Lower lobe of right lung (tissue), 2 donors: ENCODE measurements around the gene TMEM187. TPM values are rescaled to one million over a fixed set of nuclear protein-coding genes. Genes with fewer than 3 reads are reported as not detected.

Experiments
- ATAC-seq, 2 donors: fragments of 200-7000 bp; cut with Tn5 transposase; one replicate each; pipeline ENCODE4 v1.9.1; 2020 to 2022; ENCODE audit warnings: mild to moderate bottlenecking in 2 of 2, moderate library complexity in 2 of 2
- DNase-seq: peaks from one replicate; pipeline ENCODE4 v3.0.0-alpha.2; 2020
- H3K27ac ChIP-seq: fragments of 200-600 bp; one replicate; pipeline ENCODE4 v1.8.0; 2022
- H3K27me3 ChIP-seq: fragments of 200-600 bp; one replicate; pipeline ENCODE4 v1.8.0; 2022; ENCODE audit warnings: low read depth
- H3K36me3 ChIP-seq: fragments of 200-600 bp; one replicate; pipeline ENCODE4 v1.8.0; 2022; ENCODE audit warnings: mild to moderate bottlenecking
- H3K4me1 ChIP-seq: fragments of 200-600 bp; one replicate; pipeline ENCODE4 v1.8.0; 2022
- H3K4me3 ChIP-seq: fragments of 200-600 bp; one replicate; pipeline ENCODE4 v1.8.0; 2022; ENCODE audit warnings: mild to moderate bottlenecking
- H3K9me3 ChIP-seq: fragments of 200-600 bp; one replicate; pipeline ENCODE4 v1.8.0; 2022
- intact Hi-C: fragments of 100-400 bp; cut with DNase I; formaldehyde crosslinking; loops from one replicate; pipeline ENCODE4 v1.11.0; 2022
- total RNA-seq: library from RNA; stranded (reverse); fragmentation: NEBNext Ultra II Directional; extraction: Animal tissue kit (Norgen Biotek cat#: 25700); gene quantifications from one replicate; pipeline ENCODE4 v1.2.1, GENCODE V29; 2021
- TF ChIP-seq, protein P1 (sequence below): fragments of 200-600 bp; IDR thresholded peaks from one replicate; pipeline ENCODE4 v1.8.0; 2022; ENCODE audit warnings: antibody characterized with exemption, mild to moderate bottlenecking
- donor health status: DM: no; HTN: yes; CAD: no; lungs with severe emphysema.

TMEM187 gene
- total RNA-seq, 1 donor from 2014 or later, result 7.6 TPM

DNA sequence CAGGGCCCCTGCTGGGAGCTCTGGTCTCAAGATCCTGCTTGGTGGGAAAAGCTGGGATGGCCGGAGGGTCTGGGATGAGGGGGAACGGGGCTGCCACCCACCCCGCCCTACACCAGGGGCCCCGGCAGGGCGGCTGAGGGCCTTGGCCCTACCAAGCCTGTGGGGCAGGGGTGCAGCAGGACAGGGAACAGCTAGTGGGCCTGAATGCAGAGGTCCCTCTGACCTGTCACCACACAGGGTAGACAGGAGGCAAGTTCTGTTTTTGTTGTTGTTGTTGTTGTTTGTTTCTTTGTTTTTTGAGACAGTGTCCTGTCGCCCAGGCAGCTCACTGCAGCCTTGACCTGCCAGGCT lies 27.8 kb upstream of the TMEM187 start:
- Histone ChIP-seq H3K4me1 (peaks cover 3% of the 10 kb centered on the region), H3K27ac (peak overlapping the region; percentile 62), H3K4me3 (peak overlapping the region; percentile 56), H3K36me3 (peaks cover 12% of the 10 kb centered on the region), H3K27me3 (no peaks in the 10 kb centered on the region), H3K9me3 (no peaks in the 10 kb centered on the region)
- intact Hi-C loops, result no loop called here
- ATAC-seq, result peak; percentile 23 to 34
- no peak for DNase-seq
- TF ChIP-seq, protein P1, sequence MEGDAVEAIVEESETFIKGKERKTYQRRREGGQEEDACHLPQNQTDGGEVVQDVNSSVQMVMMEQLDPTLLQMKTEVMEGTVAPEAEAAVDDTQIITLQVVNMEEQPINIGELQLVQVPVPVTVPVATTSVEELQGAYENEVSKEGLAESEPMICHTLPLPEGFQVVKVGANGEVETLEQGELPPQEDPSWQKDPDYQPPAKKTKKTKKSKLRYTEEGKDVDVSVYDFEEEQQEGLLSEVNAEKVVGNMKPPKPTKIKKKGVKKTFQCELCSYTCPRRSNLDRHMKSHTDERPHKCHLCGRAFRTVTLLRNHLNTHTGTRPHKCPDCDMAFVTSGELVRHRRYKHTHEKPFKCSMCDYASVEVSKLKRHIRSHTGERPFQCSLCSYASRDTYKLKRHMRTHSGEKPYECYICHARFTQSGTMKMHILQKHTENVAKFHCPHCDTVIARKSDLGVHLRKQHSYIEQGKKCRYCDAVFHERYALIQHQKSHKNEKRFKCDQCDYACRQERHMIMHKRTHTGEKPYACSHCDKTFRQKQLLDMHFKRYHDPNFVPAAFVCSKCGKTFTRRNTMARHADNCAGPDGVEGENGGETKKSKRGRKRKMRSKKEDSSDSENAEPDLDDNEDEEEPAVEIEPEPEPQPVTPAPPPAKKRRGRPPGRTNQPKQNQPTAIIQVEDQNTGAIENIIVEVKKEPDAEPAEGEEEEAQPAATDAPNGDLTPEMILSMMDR, result no peak

DNA sequence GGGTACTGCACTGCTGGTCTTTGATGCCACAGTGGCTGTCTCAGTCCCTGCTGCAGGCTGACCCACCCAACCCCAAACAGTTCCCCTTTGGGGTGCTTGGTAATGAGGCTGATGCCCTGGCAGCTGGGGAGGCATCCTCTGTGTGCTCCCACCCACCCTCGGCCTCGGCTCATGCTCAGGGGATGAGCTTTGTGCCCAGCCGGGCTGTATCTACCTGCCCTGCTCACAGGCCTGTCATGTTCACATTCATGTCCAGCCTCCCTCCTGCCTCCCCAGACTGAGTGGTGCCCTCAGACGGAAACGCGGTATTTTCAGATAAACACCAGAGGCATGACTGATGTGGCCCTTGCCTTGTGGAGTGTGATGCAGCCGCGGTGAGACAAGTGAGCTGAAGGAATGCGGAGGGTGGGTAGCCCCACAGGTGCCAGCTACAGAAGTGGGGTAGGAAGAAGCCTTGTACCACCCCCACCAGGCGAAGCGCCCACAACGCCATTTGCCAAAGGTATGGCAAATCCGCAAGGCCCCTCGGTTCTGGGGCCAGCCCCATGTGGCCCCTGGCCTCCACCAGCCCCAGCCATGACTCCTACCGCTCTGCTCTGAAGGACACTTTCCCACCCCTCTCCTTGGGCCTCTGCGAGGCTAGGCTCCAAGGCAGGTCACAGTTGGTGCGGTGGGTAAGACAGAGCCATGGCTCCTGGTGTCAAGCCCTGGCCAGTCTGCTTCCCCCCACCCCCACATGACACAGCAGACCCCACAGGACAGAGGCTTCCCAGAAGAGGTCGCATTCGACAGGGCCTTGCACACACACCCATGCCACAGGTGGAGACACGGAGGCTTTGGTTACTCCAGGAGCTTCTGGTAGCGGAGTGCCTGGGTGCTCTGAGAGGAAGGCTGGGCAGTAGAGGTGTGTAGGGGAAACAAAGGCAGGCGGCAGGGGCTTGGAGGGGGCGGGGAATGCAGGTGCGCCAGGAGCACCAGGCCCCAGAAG lies 26.3 kb upstream of the TMEM187 start:
- peak overlapping the region; percentile 46 for H3K27ac ChIP-seq
- no peaks in the 10 kb centered on the region for H3K9me3 ChIP-seq
- no peaks in the 10 kb centered on the region for H3K27me3 ChIP-seq
- H3K4me3 ChIP-seq, result no peak overlapping the region
- H3K36me3 ChIP-seq, result peaks cover 27% of the 10 kb centered on the region
- intact Hi-C loops, result no loop called here
- TF ChIP-seq, protein P1, result no peak
- ATAC-seq (no peak), DNase-seq (no peak)
- H3K4me1 ChIP-seq, result peaks cover 5% of the 10 kb centered on the region

DNA sequence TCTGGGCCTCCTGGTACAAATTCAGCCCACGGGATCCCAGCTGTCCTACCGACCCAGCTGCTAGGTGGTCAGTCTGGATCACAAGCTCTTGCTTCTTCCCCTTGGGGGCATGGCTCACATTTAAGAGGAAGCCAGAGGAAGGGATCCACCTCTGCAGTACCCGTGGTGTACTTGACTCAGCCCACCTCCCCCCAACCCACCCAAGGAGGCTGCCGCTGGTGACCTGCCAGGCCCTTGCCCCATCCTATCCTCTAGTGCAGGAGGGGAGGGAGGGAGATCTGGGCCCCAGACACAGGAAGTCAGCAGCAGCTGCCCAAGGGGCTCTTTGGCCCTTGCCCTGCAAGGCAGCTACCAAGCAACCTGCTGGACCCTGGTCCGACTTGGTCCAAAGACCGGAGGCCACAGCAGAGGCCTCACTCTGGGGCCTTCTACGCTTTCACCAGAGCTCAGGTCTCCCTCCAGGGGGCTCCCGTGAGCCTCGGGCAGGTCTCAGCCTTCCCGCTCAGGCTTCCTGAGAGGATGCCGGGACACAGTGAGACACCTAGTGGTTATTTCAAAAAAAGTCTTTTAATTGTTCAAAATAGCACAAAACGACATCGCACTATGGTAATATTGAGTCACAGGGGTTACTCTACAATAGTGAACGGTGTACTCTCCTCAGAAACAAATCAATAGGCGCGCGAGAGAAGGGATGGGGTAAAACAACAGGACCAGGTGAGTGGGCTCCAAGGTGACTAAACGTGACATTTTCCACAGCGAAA lies 25.4 kb upstream of the TMEM187 start:
- intact Hi-C loops, result no loop called here
- DNase-seq (peak; percentile 83), ATAC-seq (peak; percentile 84 to 92)
- peaks cover 5% of the 10 kb centered on the region for H3K4me1 ChIP-seq
- no peaks in the 10 kb centered on the region for H3K27me3 ChIP-seq
- peaks cover 37% of the 10 kb centered on the region for H3K36me3 ChIP-seq
- no peak overlapping the region for H3K4me3 ChIP-seq
- peak overlapping the region; percentile 60 for H3K27ac ChIP-seq
- TF ChIP-seq, protein P1, result peak; percentile 78
- H3K9me3 ChIP-seq, result no peaks in the 10 kb centered on the region

DNA sequence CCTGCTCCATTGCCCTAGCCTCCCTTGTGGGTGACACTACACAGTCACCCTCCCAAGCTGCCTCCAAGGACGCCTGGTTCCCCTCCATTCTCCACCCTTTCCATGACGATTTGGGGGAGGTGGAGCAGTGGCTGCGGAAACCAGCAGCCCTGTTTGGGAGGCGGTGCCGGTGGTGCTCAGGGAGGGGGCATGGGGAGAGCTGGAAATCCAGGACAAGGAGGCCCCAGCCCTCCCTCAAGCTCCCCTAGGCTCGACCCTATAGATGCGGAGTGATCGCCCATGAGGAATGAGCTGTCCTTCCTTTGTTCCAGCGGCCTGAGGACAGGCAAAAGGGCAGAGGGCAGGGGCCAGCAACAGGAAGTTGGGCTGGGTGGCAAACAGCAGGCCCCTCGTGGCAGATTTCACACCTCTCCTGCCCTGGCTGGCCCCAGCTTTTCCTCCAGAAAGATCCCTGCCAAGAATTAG lies 24.5 kb upstream of the TMEM187 start:
- intact Hi-C loops, result no loop called here
- ATAC-seq (no peak), DNase-seq (no peak)
- TF ChIP-seq, protein P1, result no peak
- H3K4me1 ChIP-seq, result peaks cover 5% of the 10 kb centered on the region
- peak overlapping the region; percentile 60 for H3K27ac ChIP-seq
- peaks cover 45% of the 10 kb centered on the region for H3K36me3 ChIP-seq
- no peaks in the 10 kb centered on the region for H3K9me3 ChIP-seq
- no peak overlapping the region for H3K4me3 ChIP-seq
- H3K27me3 ChIP-seq, result no peaks in the 10 kb centered on the region
